Suprapubic skin (tissue), 4 donors: ENCODE results near the gene TBPL1. TPM values are rescaled to one million over a fixed set of nuclear protein-coding genes. Genes with fewer than 3 reads are reported as not detected.

Experiments
- DNase-seq, 2 donors: peaks; one replicate each; pipeline ENCODE4 v3.0.0-alpha.2; 2019; ENCODE audit warnings: low spot score in 2 of 2
- H3K27ac ChIP-seq: fragments of 200-600 bp; sonication (generic); one replicate; pipeline ENCODE4 v1.5.1; 2019
- H3K27me3 ChIP-seq: fragments of 200-600 bp; sonication (generic); one replicate; pipeline ENCODE4 v1.5.1; 2019
- H3K36me3 ChIP-seq: fragments of 200-600 bp; sonication (generic); one replicate; pipeline ENCODE4 v1.5.1; 2019
- H3K4me1 ChIP-seq: fragments of 200-600 bp; sonication (generic); one replicate; pipeline ENCODE4 v1.5.1; 2019
- H3K4me3 ChIP-seq: fragments of 200-600 bp; sonication (generic); one replicate; pipeline ENCODE4 v1.5.1; 2019; ENCODE audit warnings: mild to moderate bottlenecking
- H3K9me3 ChIP-seq: fragments of 200-600 bp; sonication (generic); one replicate; pipeline ENCODE4 v1.5.1; 2019
- CTCF ChIP-seq, 2 donors: fragments of 200-600 bp in 1 of 2; fragments of 450-650 bp in 1 of 2; sonication (generic) in 1 of 2; IDR thresholded peaks; one replicate each; pipeline ENCODE4 v1.5.1; 2016 to 2019; ENCODE audit warnings: antibody characterized with exemption in 2 of 2, mild to moderate bottlenecking in 1 of 2, moderate library complexity in 1 of 2
- EP300 ChIP-seq: sonication (generic); formaldehyde crosslinking; IDR thresholded peaks from one replicate; pipeline ENCODE4 v1.6.1; 2017; ENCODE audit warnings: antibody characterized with exemption
- POLR2A ChIP-seq, 2 donors: fragments of 450-650 bp; IDR thresholded peaks; one replicate each; pipeline ENCODE4 v1.6.1; 2017; ENCODE audit warnings: antibody characterized with exemption in 2 of 2, mild to moderate bottlenecking in 2 of 2, moderate library complexity in 2 of 2
- POLR2AphosphoS5 ChIP-seq, 3 donors: sonication (generic); formaldehyde crosslinking; IDR thresholded peaks; one replicate each; pipeline ENCODE4 v1.6.1; 2017; ENCODE audit warnings: antibody characterized with exemption in 3 of 3
- WGBS: methylation state at CpG from one replicate; pipeline ENCODE4 v1.1.5; 2018; 5-methylcytosine and 5-hydroxymethylcytosine counted together
- total RNA-seq, 4 donors: library from RNA; depleted of rRNA; stranded (reverse); fragments of >200 nt; gene quantifications; one replicate each; pipeline ENCODE4 v1.1.0, GENCODE V29; 2016

TBPL1 gene
- total RNA-seq, 4 donors from 2014 or later: 10.2 to 15.3 (median 13.7) TPM

GRCh38 chr6:133959667-133960368 lies 6.8 kb downstream of the TBPL1 start:
- 86% methylated on average over 4 of the region's 4 CpGs for WGBS
- no peak for TF ChIP-seq EP300
- no peak for TF ChIP-seq CTCF (IDR thresholded peaks at IDR 0.05)
- no peak for TF ChIP-seq POLR2AphosphoS5 (IDR thresholded peaks at IDR 0.05)
- no peak for TF ChIP-seq POLR2A (IDR thresholded peaks at IDR 0.05)
- peaks cover 19% of the 10 kb centered on the region for H3K4me1 ChIP-seq

GRCh38 chr6:133961831-133962230 lies 8.8 kb downstream of the TBPL1 start:
- Histone ChIP-seq H3K4me1 (peaks cover 12% of the 10 kb centered on the region), H3K27me3 (no peaks in the 10 kb centered on the region), H3K4me3 (no peak overlapping the region), H3K27ac (no peak overlapping the region), H3K9me3 (no peaks in the 10 kb centered on the region), H3K36me3 (no peaks in the 10 kb centered on the region)
- no peak for DNase-seq
- TF ChIP-seq POLR2AphosphoS5 (IDR thresholded peaks at IDR 0.05) (no peak), EP300 (no peak), POLR2A (IDR thresholded peaks at IDR 0.05) (no peak), CTCF (IDR thresholded peaks at IDR 0.05) (no peak)
- WGBS: 75% methylated on average over 7 of the region's 7 CpGs

More at GRCh38 chr6:133959667-133960368, 6.8 kb downstream of the TBPL1 start:
- H3K27ac ChIP-seq: no peak overlapping the region
- no peaks in the 10 kb centered on the region for H3K36me3 ChIP-seq
- DNase-seq: no peak
- no peaks in the 10 kb centered on the region for H3K9me3 ChIP-seq
- H3K4me3 ChIP-seq: no peak overlapping the region
- H3K27me3 ChIP-seq: no peaks in the 10 kb centered on the region

- Histone ChIP-seq H3K27me3 (no peaks in the 10 kb centered on the region), H3K9me3 (no peaks in the 10 kb centered on the region), H3K27ac (no peak overlapping the region), H3K36me3 (no peaks in the 10 kb centered on the region), H3K4me3 (no peak overlapping the region), H3K4me1 (peaks cover 2% of the 10 kb centered on the region)
- no peak for TF ChIP-seq CTCF (IDR thresholded peaks at IDR 0.05)
- no peak for TF ChIP-seq POLR2AphosphoS5 (IDR thresholded peaks at IDR 0.05)
- TF ChIP-seq EP300: no peak
- no peak for TF ChIP-seq POLR2A (IDR thresholded peaks at IDR 0.05)
- 50% methylated on average over 1 of the region's 1 CpG for WGBS
- no peak for DNase-seq
Observed at GRCh38 chr6:133964052-133964451, 11.0 kb downstream of the TBPL1 start.

GRCh38 chr6:133964702-133965101 lies 11.7 kb downstream of the TBPL1 start:
- Histone ChIP-seq H3K9me3 (no peaks in the 10 kb centered on the region), H3K36me3 (no peaks in the 10 kb centered on the region), H3K4me3 (no peak overlapping the region), H3K27me3 (no peaks in the 10 kb centered on the region), H3K27ac (no peak overlapping the region), H3K4me1 (no peaks in the 10 kb centered on the region)
- DNase-seq: no peak
- WGBS: 82% methylated on average over 4 of the region's 4 CpGs
- TF ChIP-seq POLR2AphosphoS5 (IDR thresholded peaks at IDR 0.05) (no peak), CTCF (IDR thresholded peaks at IDR 0.05) (no peak), EP300 (no peak), POLR2A (IDR thresholded peaks at IDR 0.05) (no peak)

GRCh38 chr6:133965817-133966360 lies 12.9 kb downstream of the TBPL1 start:
- no peaks in the 10 kb centered on the region for H3K9me3 ChIP-seq
- H3K36me3 ChIP-seq: no peaks in the 10 kb centered on the region
- no peaks in the 10 kb centered on the region for H3K27me3 ChIP-seq
- no peak overlapping the region for H3K27ac ChIP-seq
- TF ChIP-seq CTCF (IDR thresholded peaks at IDR 0.05): no peak
- TF ChIP-seq POLR2AphosphoS5 (IDR thresholded peaks at IDR 0.05): no peak
- TF ChIP-seq POLR2A (IDR thresholded peaks at IDR 0.05): no peak
- no peak for TF ChIP-seq EP300
- DNase-seq: no peak
- H3K4me3 ChIP-seq: no peak overlapping the region
- H3K4me1 ChIP-seq: no peaks in the 10 kb centered on the region
- WGBS: 84% methylated on average over 4 of the region's 4 CpGs
